NCI-H82 treated with DMSO at 0.1 percent for 48 hours (cell line): ENCODE data around the gene BCOR.

ENCODE experiments used
- DNase-seq: peaks from one replicate; lab custom pipeline; 2025; ENCODE audit not compliant: unreplicated experiment; lab: John Stamatoyannopoulos, UW

Gene BCOR

GRCh38 chrX:40006106-40007017 is 91.4 kb downstream of the BCOR start:
- no peak for DNase-seq

DNA sequence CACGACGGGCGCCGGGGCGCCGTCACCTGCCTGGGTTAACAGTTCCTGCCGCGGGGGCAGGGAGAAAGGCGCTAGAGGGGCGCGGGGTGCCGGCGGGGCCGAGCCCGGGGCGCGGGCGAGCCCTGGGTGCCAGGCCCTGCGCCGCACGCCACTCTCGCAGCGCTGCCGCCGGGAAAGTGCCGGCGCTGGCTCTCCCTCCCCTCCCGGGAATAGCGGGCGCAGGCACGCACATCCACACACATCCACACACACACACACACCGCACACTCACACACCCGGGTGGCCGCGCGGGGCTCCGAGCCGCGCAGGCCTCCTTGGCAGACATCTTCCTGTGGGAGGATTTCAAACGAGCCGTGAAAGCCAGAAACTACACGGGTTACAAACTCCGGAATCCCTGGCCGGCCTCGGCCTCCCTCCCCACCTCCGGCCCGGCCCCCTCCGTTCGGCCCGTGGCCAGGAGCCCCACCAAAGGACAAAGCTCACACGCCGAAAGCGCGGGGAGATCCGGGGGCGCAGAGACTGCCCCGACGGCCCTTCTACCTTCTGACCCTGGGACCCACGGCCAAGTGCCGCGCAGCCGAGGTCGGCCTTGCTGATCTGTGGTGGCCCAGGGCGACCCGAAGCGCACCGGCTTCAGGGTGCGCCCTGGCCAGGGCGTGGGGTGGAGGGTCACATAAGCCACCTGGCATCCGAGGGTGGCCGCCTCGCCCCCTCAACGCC is 92.3 kb downstream of the BCOR start:
- DNase-seq, result no peak

- no peak for DNase-seq
These were observed 92.9 kb downstream of the BCOR start for GRCh38 chrX:40004921-40005291.

- DNase-seq, result no peak
These were observed 93.6 kb downstream of the BCOR start for GRCh38 chrX:40004246-40004535.

- no peak for DNase-seq
These were observed 94.1 kb downstream of the BCOR start for GRCh38 chrX:40003428-40004245.

DNA sequence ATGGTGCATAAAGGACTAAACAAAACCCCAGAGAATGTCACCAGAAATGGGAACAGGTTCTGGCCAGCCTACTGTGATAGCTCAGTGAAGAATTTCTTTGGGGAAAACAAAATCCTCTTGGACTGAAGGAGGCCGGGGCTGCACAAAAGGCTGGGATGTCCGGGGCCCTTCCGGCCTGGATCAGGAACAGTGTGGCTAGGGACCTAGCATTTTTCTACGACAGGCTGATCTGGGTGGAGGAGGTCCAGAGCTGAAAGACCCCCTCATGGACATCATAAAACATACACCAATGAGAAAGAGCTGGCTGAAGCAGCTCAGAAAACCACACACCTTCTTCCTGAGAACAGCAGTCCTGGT is 94.7 kb downstream of the BCOR start:
- DNase-seq, result no peak
